Heart left ventricle (tissue), 16 donors: ENCODE data around the gene EXOC4. TPM values are rescaled to one million over a fixed set of nuclear protein-coding genes. Genes with fewer than 3 reads are reported as not detected.

ENCODE experiments used
- ATAC-seq, 4 donors: fragments of 200-7000 bp; cut with Tn5 transposase; one replicate each; pipeline ENCODE4 v1.9.1; 2020 to 2022; ENCODE audit warnings: moderate library complexity in 4 of 4, mild to moderate bottlenecking in 3 of 4, moderate number of reproducible peaks in 1 of 4
- DNase-seq, 5 donors: peaks; one replicate each; pipeline ENCODE4 v3.0.0-alpha.2; 2020
- H3K27ac ChIP-seq, 12 donors: fragments of 200-600 bp; sonication (generic) in 4 of 12; one replicate each; pipeline versions ENCODE4 v1.5.0 to v1.8.0; 2016 to 2022; ENCODE audit warnings: mild to moderate bottlenecking in 2 of 12
- H3K27me3 ChIP-seq, 9 donors: fragments of 200-600 bp; sonication (generic) in 2 of 9; one replicate each; pipeline versions ENCODE4 v1.5.1 to v1.8.0; 2016 to 2022; ENCODE audit warnings: mild to moderate bottlenecking in 3 of 9
- H3K36me3 ChIP-seq, 9 donors: fragments of 200-600 bp; sonication (generic) in 2 of 9; one replicate each; pipeline versions ENCODE4 v1.5.0 to v1.8.0; 2018 to 2022; ENCODE audit warnings: mild to moderate bottlenecking in 2 of 9
- H3K4me1 ChIP-seq, 12 donors: fragments of 200-600 bp; sonication (generic) in 4 of 12; one replicate each; pipeline versions ENCODE4 v1.5.0 to v1.8.0; 2016 to 2022; ENCODE audit warnings: mild to moderate bottlenecking in 3 of 12
- H3K4me3 ChIP-seq, 12 donors: fragments of 200-600 bp; sonication (generic) in 4 of 12; one replicate each; pipeline versions ENCODE4 v1.5.0 to v1.8.0; 2017 to 2022; ENCODE audit warnings: mild to moderate bottlenecking in 9 of 12, moderate library complexity in 4 of 12
- H3K9me3 ChIP-seq, 12 donors: fragments of 200-600 bp; sonication (generic) in 4 of 12; one replicate each; pipeline versions ENCODE4 v1.5.0 to v1.8.0; 2016 to 2022; ENCODE audit warnings: mild to moderate bottlenecking in 1 of 12
- POLR2A ChIP-seq, 2 donors: fragments of 450-650 bp; IDR thresholded peaks; one replicate each; pipeline ENCODE4 v1.6.1; 2017; ENCODE audit warnings: antibody characterized with exemption in 2 of 2, mild to moderate bottlenecking in 2 of 2, moderate library complexity in 2 of 2
- WGBS, 4 donors: extraction: QIAGEN DNeasy Blood & Tissue Kit in 2 of 4; methylation state at CpG; one replicate each; pipeline versions ENCODE4 v1.1.5 to v1.1.7; 2013 to 2018; 5-methylcytosine and 5-hydroxymethylcytosine counted together
- intact Hi-C, 10 donors: fragments of 100-400 bp; cut with DNase I; formaldehyde crosslinking; loops; one replicate each; pipeline versions ENCODE4 v1.11.1 to v1.14.2; 2022
- polyA plus RNA-seq, 2 donors: library from polyadenylated mRNA; stranded (reverse); fragments of 200-250 nt; gene quantifications; one replicate each; pipeline ENCODE4 v1.2.3, GENCODE V29; 2013
- total RNA-seq, 9 donors: library from RNA; depleted of rRNA in 2 of 9; stranded (reverse); fragments of >200 nt in 2 of 9; fragmentation: NEBNext Ultra II Directional in 3 of 9; extraction: Animal tissue kit (Norgen Biotek cat#: 25700) in 3 of 9; gene quantifications; one replicate each; pipeline versions ENCODE4 v1.1.0 to v1.2.4, GENCODE V29; 2016 to 2023
- TF ChIP-seq, protein P1 (sequence below), 12 donors: fragments of 200-600 bp; sonication (generic) in 4 of 12; IDR thresholded peaks; one replicate each; pipeline versions ENCODE4 v1.5.0 to v1.8.0; 2018 to 2022; ENCODE audit warnings: antibody characterized with exemption in 12 of 12, mild to moderate bottlenecking in 5 of 12
- donor health status: ischemic (EF 13 %, LVEDD 7.1; RV severe dilation, severe dysfunction).
- donor health status: healthy with polysubstance abuse.
- donor health status: DM: no; HTN: yes; CAD: no.
- donor health status: DM: no; HTN: no; CAD: no.
- donor health status: ischemic (EF 25% LVEDD 6.9; RV normal size, moderate dysfunction).
- donor health status: ischemic (EF 25% LVEDD 5.7; RV mildly dilated, moderate dysfunction).
- donor health status: healthy.
- donor health status: DM: yes; HTN: yes; CAD: no.
- donor health status: ischemic (EF 35%, LVEDD 5.7; RV mildly dilated, moderate dysfunction).
- donor health status: nonischemic (EF 11% LVEDD 7.7; RV severe dilation, severe dysfunction).
- donor health status: DM: yes; HTN: yes; CAD: no.
- donor health status: PGD.
- donor health status: ischemic (EF 29% LVEDD 5.4; RV normal size, mild dysfunction).
- donor health status: nonischemic (EF 23%, LVEDD 6.1; RV moderate dilation, normal function).

The EXOC4 gene
- total and polyA plus RNA-seq, 11 donors, result 8.8 to 61.2 (median 33.8) TPM

DNA sequence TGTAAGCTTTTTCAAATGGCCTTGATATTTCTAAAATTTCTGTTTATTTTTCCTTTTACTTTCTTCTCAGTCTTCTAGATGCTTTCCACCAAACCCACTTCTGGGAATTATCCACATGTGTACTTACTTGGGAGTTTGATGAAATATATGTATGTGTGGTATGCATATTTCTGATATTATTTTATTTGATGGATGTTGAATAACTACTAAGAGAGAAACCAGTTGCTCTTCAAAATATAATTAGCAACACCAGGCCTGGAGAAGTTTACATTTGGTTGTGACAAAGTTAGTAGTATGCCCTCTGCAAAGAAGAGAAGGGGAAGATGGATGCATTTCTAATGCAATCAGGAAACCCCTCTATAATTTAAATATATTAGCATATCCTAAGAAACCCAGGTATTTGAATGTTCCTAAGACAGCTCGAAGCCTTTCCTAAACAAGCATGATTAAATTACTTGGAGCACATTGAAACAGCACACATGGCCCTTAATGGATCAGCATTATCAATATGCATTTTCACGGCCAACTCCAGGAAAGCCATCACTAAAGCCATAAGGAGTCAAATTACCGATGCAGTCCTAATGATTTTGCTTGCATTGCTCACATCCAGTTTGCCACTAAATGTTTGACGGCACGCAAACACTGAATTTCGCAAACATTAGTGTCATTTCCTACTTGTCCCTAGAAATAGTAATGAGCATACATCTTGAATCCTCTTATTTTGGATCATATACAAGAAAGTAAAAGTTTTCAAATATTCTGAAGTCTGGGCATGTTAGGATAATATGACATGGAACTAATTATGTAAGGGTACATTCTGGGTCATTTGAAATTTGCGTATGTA lies 393.8 kb downstream of the EXOC4 start:
- 92 to 96% (median 94%) methylated on average over 7 of the region's 7 CpGs for WGBS, 4 donors
- no peaks in the 10 kb centered on the region for H3K36me3 ChIP-seq
- no peak overlapping the region for H3K4me3 ChIP-seq
- peaks cover 0 to 16% (median 0%) of the 10 kb centered on the region in 12 donors for H3K9me3 ChIP-seq
- DNase-seq, result no peak
- peaks cover 0 to 21% (median 0%) of the 10 kb centered on the region in 12 donors for H3K4me1 ChIP-seq
- no peak overlapping the region for H3K27ac ChIP-seq
- intact Hi-C loops, result no loop called here
- no peak for TF ChIP-seq POLR2A (IDR thresholded peaks at IDR 0.05)
- TF ChIP-seq, protein P1, sequence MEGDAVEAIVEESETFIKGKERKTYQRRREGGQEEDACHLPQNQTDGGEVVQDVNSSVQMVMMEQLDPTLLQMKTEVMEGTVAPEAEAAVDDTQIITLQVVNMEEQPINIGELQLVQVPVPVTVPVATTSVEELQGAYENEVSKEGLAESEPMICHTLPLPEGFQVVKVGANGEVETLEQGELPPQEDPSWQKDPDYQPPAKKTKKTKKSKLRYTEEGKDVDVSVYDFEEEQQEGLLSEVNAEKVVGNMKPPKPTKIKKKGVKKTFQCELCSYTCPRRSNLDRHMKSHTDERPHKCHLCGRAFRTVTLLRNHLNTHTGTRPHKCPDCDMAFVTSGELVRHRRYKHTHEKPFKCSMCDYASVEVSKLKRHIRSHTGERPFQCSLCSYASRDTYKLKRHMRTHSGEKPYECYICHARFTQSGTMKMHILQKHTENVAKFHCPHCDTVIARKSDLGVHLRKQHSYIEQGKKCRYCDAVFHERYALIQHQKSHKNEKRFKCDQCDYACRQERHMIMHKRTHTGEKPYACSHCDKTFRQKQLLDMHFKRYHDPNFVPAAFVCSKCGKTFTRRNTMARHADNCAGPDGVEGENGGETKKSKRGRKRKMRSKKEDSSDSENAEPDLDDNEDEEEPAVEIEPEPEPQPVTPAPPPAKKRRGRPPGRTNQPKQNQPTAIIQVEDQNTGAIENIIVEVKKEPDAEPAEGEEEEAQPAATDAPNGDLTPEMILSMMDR (IDR thresholded peaks at IDR 0.05), result no peak
- no peaks in the 10 kb centered on the region for H3K27me3 ChIP-seq
- ATAC-seq, result no peak

DNA sequence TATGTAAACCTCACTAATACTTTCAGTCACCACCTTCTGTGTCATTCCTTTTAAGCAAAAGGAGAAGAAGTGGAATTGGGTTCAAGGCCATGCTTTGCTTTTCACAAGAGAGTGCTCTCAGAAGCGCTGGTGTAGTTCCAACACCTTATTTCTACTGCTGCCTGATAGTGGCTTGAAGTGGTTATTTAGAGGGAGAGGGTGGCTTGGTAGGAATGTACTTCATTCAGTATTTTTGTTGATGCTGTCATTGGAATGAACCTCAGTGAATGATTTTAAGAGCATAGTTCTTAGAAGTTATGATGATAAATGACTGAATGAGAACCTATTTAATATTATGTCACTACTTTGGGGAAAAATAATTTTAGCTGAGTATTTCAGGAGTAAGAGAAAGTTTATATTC lies 396.7 kb downstream of the EXOC4 start:
- TF ChIP-seq, protein P1 (IDR thresholded peaks at IDR 0.05), result no peak
- no peak for TF ChIP-seq POLR2A (IDR thresholded peaks at IDR 0.05)
- H3K36me3 ChIP-seq, result no peaks in the 10 kb centered on the region
- H3K4me3 ChIP-seq, result no peak overlapping the region
- no peak overlapping the region for H3K27ac ChIP-seq
- WGBS, 4 donors, result 71 to 77% (median 72%) methylated on average over 1 of the region's 1 CpG
- ATAC-seq, result no peak
- intact Hi-C loops, result no loop called here
- H3K27me3 ChIP-seq, result no peaks in the 10 kb centered on the region
- peaks cover 0 to 3% (median 0%) of the 10 kb centered on the region in 12 donors for H3K9me3 ChIP-seq
- H3K4me1 ChIP-seq, result peaks cover 0 to 21% (median 0%) of the 10 kb centered on the region in 12 donors
- DNase-seq, result no peak

DNA sequence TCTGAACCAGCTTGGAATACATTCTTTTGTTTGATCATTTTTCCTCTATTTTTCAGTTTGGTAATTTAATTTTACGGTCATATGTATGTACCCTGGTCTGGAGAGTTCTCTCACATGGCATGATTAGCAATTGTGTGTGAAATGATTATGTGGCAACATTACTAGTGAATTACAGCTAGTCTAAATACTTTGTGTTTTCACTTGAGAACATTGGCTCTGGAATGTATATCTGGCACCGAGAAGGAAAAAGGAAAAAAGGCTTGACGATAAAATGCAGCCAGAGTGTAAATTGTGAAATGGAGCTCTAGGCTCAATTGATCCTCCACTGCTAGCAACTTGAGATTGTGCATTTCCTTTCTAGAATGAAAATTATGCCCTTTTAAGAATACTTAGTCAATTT lies 397.2 kb downstream of the EXOC4 start:
- intact Hi-C loops, result no loop called here
- 59 to 70% (median 63%) methylated on average over 3 of the region's 3 CpGs for WGBS, 4 donors

More for the DNA sequence above, 397.2 kb downstream of the EXOC4 start:
- H3K36me3 ChIP-seq, result no peaks in the 10 kb centered on the region
- H3K9me3 ChIP-seq, result no peaks in the 10 kb centered on the region
- TF ChIP-seq, protein P1 (IDR thresholded peaks at IDR 0.05), result no peak
- no peak overlapping the region for H3K27ac ChIP-seq
- no peak overlapping the region for H3K4me3 ChIP-seq
- no peak for DNase-seq
- H3K4me1 ChIP-seq, result peaks cover 0 to 21% (median 0%) of the 10 kb centered on the region in 12 donors
- no peak for ATAC-seq
- no peaks in the 10 kb centered on the region for H3K27me3 ChIP-seq
